Measurements from ENCODE around the gene COA1. TPM values are rescaled to one million over a fixed set of nuclear protein-coding genes. Genes with fewer than 3 reads are reported as not detected.

Gene COA1
- total and polyA plus RNA-seq, 2 donors (not counting 1 experiment from before 2014, with no cell fraction given): 28.7 to 72.7 TPM

GRCh38 chr7:43649755-43650274 lies 79.5 kb downstream of the COA1 start:
- H3K4me3 ChIP-seq (ENCODE audit: control extremely low read depth in 1 of 5, extremely low read depth in 1 of 5, insufficient read depth in 1 of 5, low read depth in 2 of 5, low read length in 4 of 5): peak overlapping the region; percentile 47 to 80 (median 58)
- TF ChIP-seq CTCF (IDR thresholded peaks at IDR 0.05): no peak
- no peak for TF ChIP-seq EZH2 (IDR thresholded peaks at IDR 0.05; ENCODE audit: borderline replicate concordance, insufficient read depth, low read depth, low read length, poor library complexity, severe bottlenecking)
- no peaks in the 10 kb centered on the region for H4K20me1 ChIP-seq (ENCODE audit: control insufficient read depth, insufficient read depth, low read length, poor library complexity, severe bottlenecking)
- H3K36me3 ChIP-seq (replicated peaks in 1 of 2; ENCODE audit: control extremely low read depth in 1 of 2, control insufficient read depth in 1 of 2, extremely low read depth in 1 of 2, insufficient read depth in 2 of 2, low read length in 1 of 2): peaks cover 0 to 15% of the 10 kb centered on the region in 2 experiments
- DNase-seq (peak; percentile 92), ATAC-seq (ENCODE audit: low read depth) (peak; percentile 73)
- Mint-ChIP-seq H3K27me3 (no peaks in the 10 kb centered on the region), H3K4me3 (peak overlapping the region; percentile 81), H3K4me1 (peaks cover 92% of the 10 kb centered on the region), H3K27ac (peak overlapping the region; percentile 87), H3K9me3 (ENCODE audit: insufficient read depth) (no peaks in the 10 kb centered on the region)
- peak overlapping the region; percentile 70 for H3K9ac ChIP-seq (ENCODE audit: low read length)
- peak overlapping the region; percentile 96 to 97 for H3K27ac ChIP-seq (ENCODE audit: low read length in 2 of 2)
- H3K4me2 ChIP-seq (replicated peaks; ENCODE audit: low read depth, low read length, poor library complexity, severe bottlenecking): peak overlapping the region; percentile 76
- peak overlapping the region; percentile 12 for H2AFZ ChIP-seq (ENCODE audit: insufficient read depth, low read depth, low read length, poor library complexity, severe bottlenecking)
- H3K9me3 ChIP-seq (ENCODE audit: control extremely low read depth in 1 of 3, control insufficient read depth in 2 of 3, insufficient read depth in 1 of 3, low read length in 2 of 3): peaks cover 0 to 11% (median 0%) of the 10 kb centered on the region in 3 donors
- H3K27me3 ChIP-seq (replicated peaks in 1 of 4; ENCODE audit: control extremely low read depth in 1 of 4, control insufficient read depth in 3 of 4, insufficient read depth in 4 of 4, low read length in 3 of 4): no peaks in the 10 kb centered on the region
- H3K79me2 ChIP-seq (ENCODE audit: control insufficient read depth, insufficient read depth, low read length): peaks cover 54% of the 10 kb centered on the region
- ChIA-PET POLR2A (interaction anchor here (0.7 to 6.1 kb wide), 8 partner anchors 23 to 718 kb away, joined by 3 to 68 read pairs (median 8); partner anchors contain the start of genes MRPL32, PSMA2 and STK17A), CTCF (interaction anchor here (0.8 to 10.9 kb wide), 14 partner anchors 9 to 189 kb away, joined by 3 to 203 read pairs (median 4); partner anchors contain the start of gene STK17A)
- 0% methylated on average over 4 of the region's 4 CpGs for WGBS (ENCODE audit: insufficient coverage)
- intact Hi-C loops (cut with micrococcal nuclease): loop anchor here (1.0 to 5.0 kb wide), 7 partner anchors 12 to 67 kb away; partner anchors contain the start of gene STK17A
- H3K4me1 ChIP-seq (ENCODE audit: control insufficient read depth in 2 of 2, insufficient read depth in 2 of 2, low read length in 2 of 2): peaks cover 92 to 93% of the 10 kb centered on the region in 2 donors
